Hematopoietic multipotent progenitor cell treated with erythropoietin and hydrocortisone succinate and interleukin-3 and kit ligand, for 8 days (in vitro differentiated cells): ENCODE measurements around the gene FLT3.

ENCODE experiments used
- DNase-seq: peaks from one replicate; pipeline ENCODE4 v3.0.0-alpha.2; 2015

Gene FLT3

DNA sequence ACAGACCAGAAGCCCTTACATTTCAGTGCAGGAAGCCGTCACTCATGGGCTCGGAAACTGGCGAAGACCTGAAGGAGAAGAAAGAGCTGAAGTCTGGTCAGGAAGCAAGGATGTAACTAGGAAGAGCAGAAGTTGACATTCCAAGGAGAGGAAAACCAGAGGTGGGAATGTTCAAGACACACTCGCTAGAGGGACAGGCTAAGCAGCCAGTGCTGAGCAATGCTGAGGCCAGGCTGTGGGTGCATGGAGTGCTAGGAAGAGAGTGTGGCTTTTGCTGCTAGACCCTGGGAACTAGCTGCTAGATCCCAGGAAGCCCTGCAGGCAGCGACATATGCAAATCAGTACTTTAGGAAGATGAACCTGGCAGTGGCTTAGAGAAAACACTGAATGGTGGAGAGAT is 99.8 kb downstream of the FLT3 start:
- DNase-seq = no peak

GRCh38 chr13:27997904-27998522 is 102.4 kb downstream of the FLT3 start:
- peak; percentile 61 for DNase-seq

DNA sequence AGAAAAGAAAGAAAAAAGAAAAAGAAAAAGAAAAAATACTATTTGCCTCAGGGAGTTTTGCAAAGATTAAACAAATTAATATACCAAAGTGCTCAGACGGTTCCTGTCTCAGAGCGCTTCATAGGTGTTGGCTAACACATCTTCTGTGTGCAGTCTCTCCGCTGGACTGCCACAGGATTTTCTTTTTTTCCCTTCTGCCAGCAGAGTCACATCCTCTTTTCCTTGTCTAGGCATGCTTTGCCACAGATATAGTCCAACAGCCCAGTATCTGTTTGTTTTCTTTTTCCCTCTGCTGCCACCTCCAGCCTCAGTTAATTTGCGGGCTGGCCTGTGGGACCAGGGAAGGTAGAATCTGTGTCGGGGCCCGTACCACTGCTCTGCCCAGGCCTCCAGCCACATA is 108.5 kb downstream of the FLT3 start:
- no peak for DNase-seq

DNA sequence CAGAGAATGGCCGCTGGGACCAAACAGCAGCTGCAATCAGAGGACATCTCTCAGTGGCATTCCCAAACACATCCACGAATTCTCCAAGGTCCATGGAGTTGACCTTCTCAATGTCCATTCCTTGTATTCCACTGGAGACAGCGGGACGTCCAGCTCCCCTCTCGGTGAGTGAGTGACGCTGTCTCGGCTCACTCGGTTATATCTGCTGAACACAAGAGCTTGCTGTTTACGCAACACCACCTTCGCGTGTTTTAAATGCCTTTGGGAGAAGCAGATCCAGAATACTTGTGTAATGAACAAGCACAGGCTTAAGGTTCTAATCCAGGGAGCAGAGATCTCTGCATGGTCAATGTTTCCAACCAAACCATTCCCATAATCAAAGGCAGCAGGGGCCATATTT is 111.9 kb downstream of the FLT3 start, which contains the start of gene URAD:
TSS of gene URAD (minus strand) at position 174 of the 400 bp plus-strand sequence. CDS start at position 118, 56 bp downstream.
- DNase-seq = no peak

GRCh38 chr13:27985600-27985999 is 114.8 kb downstream of the FLT3 start:
- DNase-seq = no peak

DNA sequence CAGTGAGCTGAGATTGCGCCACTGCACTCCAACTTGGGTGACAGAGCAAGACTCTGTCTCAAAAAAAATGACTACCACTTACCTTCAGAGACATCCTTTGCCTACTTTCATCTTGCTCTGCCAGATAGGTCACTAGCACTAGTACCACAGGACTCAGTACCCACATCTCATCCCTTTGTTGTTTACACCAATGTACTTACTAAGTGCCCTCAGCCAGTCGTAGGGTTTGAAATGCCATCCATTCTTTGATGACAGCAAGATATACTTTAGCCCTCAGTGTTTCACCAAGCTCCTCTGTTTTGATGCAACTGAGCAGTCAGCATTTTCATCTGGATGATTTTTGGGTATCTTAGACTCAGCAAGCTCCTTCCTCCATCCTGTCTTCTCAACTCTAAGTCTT is 118.0 kb downstream of the FLT3 start:
- no peak for DNase-seq

- DNase-seq = no peak
Measured at GRCh38 chr13:27981006-27981708, 119.2 kb downstream of the FLT3 start.

GRCh38 chr13:27980280-27980998 is 119.9 kb downstream of the FLT3 start:
- no peak for DNase-seq

GRCh38 chr13:27979765-27980279 is 120.6 kb downstream of the FLT3 start:
- no peak for DNase-seq

DNA sequence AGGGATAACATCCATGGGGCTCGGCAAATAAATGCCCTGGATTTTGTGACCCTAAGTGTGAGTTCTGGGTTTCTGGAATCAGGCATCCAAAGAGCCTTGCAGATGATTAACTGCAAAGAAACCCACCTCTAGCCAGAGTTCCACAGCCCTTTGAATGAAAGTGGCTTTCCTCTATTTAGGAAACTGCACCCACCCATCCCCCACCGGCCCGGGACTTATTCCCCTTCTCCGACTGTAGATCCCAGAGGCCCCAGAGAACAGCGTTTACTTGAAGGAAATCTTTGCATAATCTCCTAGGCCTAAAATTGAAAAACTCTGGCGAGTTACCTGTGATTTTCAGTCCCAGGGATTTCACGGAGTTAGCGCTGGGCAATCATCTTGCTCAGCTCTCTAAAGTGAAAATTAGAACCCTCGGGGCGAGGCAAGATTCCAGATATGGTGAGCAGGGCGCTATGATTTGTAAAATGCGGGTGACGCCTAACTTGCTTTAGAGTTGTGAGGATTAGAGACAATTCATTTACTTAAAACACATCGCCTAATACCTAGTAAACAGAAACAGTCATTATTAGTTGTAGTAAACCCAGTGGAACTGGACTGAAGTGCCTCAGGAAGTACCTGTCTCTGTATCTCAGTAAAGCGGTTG is 121.3 kb downstream of the FLT3 start:
- DNase-seq = no peak

- no peak for DNase-seq
Measured at GRCh38 chr13:27978301-27978968, 121.9 kb downstream of the FLT3 start.

DNA sequence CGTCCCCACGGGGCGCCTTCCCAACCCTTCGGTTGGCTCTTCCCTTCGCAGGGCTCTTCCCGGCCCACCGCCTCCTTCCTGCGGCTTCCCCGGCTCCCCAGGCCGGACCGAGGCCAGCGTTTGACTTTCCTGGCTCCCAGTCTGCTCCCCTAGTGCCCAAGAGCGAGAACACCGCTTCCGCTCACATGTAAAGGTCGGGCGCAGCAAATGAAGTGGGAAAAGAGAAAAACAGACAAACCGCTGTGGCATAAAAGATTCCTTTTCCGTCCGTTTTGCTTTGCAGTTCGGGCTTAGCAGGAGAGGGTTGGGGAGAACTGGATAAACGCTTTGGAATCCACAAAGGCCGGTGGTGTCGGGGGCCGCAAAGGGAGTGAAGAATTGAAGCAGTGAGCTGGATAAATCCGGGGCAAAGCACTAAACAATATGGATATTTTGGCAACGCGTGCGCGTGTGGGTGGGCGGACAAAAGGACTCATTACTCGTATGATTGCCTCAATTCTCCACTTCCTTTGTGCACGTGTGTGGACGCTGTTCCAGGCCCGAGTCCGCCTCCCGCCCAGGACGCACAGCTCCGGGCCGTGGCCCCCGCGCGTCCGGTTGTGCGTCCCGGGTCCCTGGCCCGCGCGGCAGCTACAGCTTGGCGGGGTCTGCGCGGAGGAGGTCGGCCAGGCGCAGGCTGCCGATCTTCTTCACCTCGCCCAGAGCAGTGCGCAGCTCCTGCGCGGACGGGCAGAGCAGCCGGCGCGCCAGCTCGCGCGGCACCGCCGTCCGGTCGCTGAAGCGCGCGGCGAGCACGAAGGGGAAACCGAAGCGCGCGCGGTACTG is 122.7 kb downstream of the FLT3 start:
- DNase-seq = no peak

GRCh38 chr13:27976362-27977091 is 123.8 kb downstream of the FLT3 start:
- DNase-seq = no peak

DNA sequence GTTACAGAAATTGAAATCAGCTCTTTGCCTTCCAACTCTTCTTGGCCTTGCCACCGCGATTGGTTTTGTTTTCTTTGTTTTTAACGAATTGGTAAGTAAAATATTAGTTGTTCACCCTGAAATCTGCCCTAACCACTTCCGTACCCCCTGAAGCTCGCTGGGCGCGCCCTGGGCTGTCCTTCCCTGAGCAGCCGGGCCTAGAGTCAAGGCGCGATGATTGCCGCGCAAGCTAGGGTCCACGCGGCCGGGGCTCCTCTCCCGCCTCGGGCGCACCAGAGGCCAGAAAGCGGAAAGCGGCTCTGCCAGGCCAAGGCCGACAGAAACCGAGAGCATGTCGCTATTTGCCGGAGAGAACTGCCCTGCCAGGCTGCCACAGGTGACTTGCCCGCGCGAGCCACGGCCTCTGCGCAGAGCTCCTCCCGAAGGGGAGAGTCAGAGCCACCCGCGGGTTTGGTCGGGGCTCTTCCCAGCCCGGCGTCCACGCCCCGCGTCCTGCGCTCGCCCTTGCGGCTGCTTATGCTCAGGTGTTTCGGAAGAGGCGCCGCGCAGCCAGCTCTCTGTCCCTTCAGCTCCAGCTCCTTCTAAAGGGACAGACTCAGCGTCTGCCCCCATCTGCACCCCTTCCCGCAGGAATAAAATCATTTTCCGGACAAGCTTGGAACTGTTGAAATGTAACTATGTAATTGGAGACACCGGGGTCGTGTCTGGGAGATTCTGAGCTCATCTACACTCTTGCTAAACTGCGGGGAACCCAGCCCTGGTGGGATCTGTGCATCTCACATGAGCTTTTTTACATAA is 124.6 kb downstream of the FLT3 start:
- no peak for DNase-seq

DNA sequence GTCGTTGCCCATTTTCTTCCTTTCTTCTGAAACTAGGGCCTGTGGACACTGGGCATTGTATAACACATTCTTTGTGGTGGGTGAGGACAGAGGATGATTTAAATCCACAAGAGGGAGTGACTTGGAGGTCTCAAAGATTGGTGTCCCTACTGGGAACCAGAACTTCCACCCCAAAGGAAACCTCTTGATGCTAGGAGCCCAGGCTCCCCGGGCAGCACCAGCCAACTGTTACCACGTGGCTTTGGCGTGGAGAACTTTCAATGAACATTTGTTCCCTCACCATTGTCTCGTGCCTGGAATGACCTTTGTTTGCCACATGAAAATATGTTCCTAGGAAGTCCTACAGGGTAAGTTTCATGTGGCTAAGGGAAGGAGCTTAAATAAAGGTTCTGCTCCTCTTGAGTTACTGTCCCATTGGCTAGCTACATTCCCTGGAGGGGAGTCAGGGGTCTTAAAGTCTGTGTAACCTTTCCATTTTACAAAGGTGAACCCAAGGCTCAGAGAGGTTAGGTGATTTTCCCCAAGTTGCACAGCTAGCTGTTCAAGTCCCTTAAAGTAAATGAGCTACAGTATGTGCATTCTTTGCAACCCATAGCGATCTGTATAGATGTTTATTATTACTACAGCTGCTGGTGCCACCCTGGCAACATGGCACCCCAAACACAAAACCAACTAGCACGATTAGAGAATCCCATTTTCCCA is 126.3 kb downstream of the FLT3 start:
- DNase-seq = no peak

DNA sequence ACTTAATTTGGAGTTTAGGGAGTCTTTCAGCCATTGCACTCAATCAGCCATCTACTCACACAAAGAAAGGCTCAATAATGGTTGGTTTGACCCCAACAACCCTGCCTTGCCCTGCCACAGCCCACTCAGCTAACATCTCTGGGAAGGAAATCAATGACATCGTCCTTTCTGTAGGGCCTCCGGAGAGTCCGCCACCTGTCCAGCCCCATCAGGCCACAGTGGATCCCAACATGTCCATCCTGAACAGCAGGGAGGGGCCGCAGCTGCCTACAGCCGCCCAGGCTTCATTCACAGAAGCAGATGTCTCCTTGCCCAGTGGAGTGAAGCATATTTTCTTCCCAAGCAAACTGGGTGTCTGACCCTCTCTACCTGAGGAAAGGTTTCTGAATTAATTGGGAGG is 127.1 kb downstream of the FLT3 start:
- DNase-seq = no peak

DNA sequence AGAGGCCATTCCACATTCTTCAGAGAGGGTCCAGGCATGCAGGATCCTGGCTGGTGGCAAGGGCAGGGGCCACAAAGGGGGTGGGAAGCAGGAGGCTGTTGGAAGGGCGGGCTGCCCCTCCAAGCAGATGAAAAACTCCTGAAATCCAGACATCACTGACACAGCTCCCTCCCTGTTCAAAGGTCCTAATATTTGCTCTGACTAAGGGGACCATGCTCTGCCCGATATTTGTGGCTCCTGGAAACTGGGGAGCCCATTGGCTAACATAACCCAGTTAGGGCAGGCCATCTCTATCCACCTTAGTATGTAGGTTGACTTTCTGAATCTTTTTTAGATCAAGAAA is 127.9 kb downstream of the FLT3 start:
- no peak for DNase-seq

GRCh38 chr13:27971776-27972477 is 128.4 kb downstream of the FLT3 start:
- no peak for DNase-seq

- DNase-seq = no peak
Measured at GRCh38 chr13:27971236-27971645, 129.1 kb downstream of the FLT3 start.
